MM.1S (cell line): ENCODE data around the gene TMEM242.

Experiments
- CTCF ChIP-seq: fragments of 300-600 bp; sonication (generic); IDR thresholded peaks from 2 replicates; pipeline ENCODE4 v1.5.1; 2016; ENCODE audit warnings: antibody characterized with exemption, low read length, mixed read lengths
- EZH2 ChIP-seq: fragments of 300-600 bp; sonication (generic); optimal IDR thresholded peaks from 2 replicates; pipeline ENCODE3; 2017; ENCODE audit warnings: low read depth, mild to moderate bottlenecking, antibody characterized with exemption, low read length, mixed read lengths
- EZH2phosphoT487 ChIP-seq: fragments of 300-600 bp; sonication (generic); IDR thresholded peaks from 2 replicates; pipeline ENCODE4 v1.6.1; 2018; ENCODE audit warnings: antibody characterized with exemption, low read length

- no peak for TF ChIP-seq CTCF
- TF ChIP-seq EZH2 = no peak
- TF ChIP-seq EZH2phosphoT487 = no peak
These were observed 35.0 kb upstream of the TMEM242 start for GRCh38 chr6:157358287-157358686.
